Psoas muscle (tissue), 8 donors: ENCODE measurements around the gene SPOCD1. TPM values are rescaled to one million over a fixed set of nuclear protein-coding genes. Genes with fewer than 3 reads are reported as not detected.
A peak's percentile ranks its signal among the peaks of the same experiment; 100 is the strongest.

Experiments
- ATAC-seq, 4 donors: fragments of 200-7000 bp; cut with Tn5 transposase; one replicate each; pipeline ENCODE4 v1.9.1; 2020; ENCODE audit warnings: moderate library complexity in 3 of 4, mild to moderate bottlenecking in 2 of 4
- DNase-seq, 2 donors: peaks; one replicate each; pipeline ENCODE4 v3.0.0-alpha.2; 2020
- H3K27ac ChIP-seq: fragments of 200-600 bp; one replicate; pipeline ENCODE4 v1.8.0; 2022
- H3K27me3 ChIP-seq, 3 donors: fragments of 200-600 bp in 1 of 3; one replicate each; pipeline versions ENCODE4 v1.6.1 to v1.8.0; 2013 to 2022; ENCODE audit warnings: low read length in 2 of 3, mild to moderate bottlenecking in 2 of 3, moderate library complexity in 1 of 3; ENCODE audit not compliant: insufficient read depth in 3 of 3
- H3K36me3 ChIP-seq, 2 donors: fragments of 200-600 bp in 1 of 2; one replicate each; pipeline versions ENCODE4 v1.6.1 to v1.8.0; 2013 to 2022; ENCODE audit warnings: low read depth in 1 of 2, mild to moderate bottlenecking in 1 of 2, moderate library complexity in 1 of 2; ENCODE audit not compliant: insufficient read depth in 1 of 2
- H3K4me1 ChIP-seq: fragments of 200-600 bp; one replicate; pipeline ENCODE4 v1.8.0; 2022
- H3K4me3 ChIP-seq: fragments of 200-600 bp; one replicate; pipeline ENCODE4 v1.8.0; 2022; ENCODE audit warnings: mild to moderate bottlenecking
- H3K9me3 ChIP-seq: fragments of 200-600 bp; one replicate; pipeline ENCODE4 v1.8.0; 2022
- WGBS, 3 donors: extraction: QIAGEN DNeasy Blood & Tissue Kit; methylation state at CpG; one replicate each; pipeline versions ENCODE4 v1.1.6 to v1.1.7; 2013; 5-methylcytosine and 5-hydroxymethylcytosine counted together
- intact Hi-C, 2 donors: fragments of 100-400 bp; cut with DNase I; formaldehyde crosslinking; loops; one replicate each; pipeline versions ENCODE4 v1.11.0 to v1.14.2; 2022
- polyA plus RNA-seq, 3 donors: library from polyadenylated mRNA; stranded (reverse); fragments of 200-250 nt; gene quantifications; one replicate each; pipeline ENCODE4 v1.2.3, GENCODE V29; 2013
- total RNA-seq, 4 donors: library from RNA; stranded (reverse); fragmentation: NEBNext Ultra II Directional in 2 of 4; extraction: Animal tissue kit (Norgen Biotek cat#: 25700) in 2 of 4; gene quantifications; one replicate each; pipeline versions ENCODE4 v1.2.1 to v1.2.4, GENCODE V29; 2021 to 2023
- TF ChIP-seq, protein P1 (sequence below): fragments of 200-600 bp; IDR thresholded peaks from one replicate; pipeline ENCODE4 v1.8.0; 2022; ENCODE audit warnings: antibody characterized with exemption
- donor health status: healthy with polysubstance abuse.
- donor health status: DM: no; HTN: no; CAD: no; lungs with moderate emphysema.
- donor health status: Bipolar disorder and iron deficiency.
- donor health status: healthy.
- donor health status: DM: yes; HTN: yes; CAD: no.
- donor health status: DM: no; HTN: no; CAD: no.
- donor health status: DM: no; HTN: no; CAD: no.
- donor health status: DM: yes; HTN: yes; CAD: no.

Gene SPOCD1
- total and polyA plus RNA-seq, 7 donors: 0.05 to 2.5 (median 0.15) TPM; not detected in 2

DNA sequence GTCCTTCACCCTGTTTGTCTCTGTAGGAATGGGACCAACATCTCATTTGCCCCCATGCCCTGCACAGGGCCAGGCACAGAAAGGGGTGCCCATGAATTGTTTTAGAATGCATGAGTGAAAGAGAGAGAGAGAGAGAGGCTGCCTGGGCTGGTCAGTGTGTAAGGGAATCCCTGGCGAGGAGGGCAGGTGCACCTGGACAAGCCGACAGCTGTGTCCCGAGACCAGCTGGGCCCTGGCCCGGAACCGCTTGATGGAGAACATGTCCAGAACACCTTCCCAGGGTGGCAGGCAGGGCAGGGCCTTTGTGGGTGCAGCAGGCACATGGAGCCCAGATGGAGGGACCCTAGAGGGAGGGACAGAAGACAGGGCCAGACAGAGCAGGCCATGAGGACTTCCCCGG is 22.7 kb downstream of the SPOCD1 start:
- peaks cover 4% of the 10 kb centered on the region for H3K4me1 ChIP-seq
- 67 to 83% (median 73%) methylated on average over 6 of the region's 6 CpGs for WGBS, 3 donors
- peak in 1 of 2 donors; percentile 45 for DNase-seq

DNA sequence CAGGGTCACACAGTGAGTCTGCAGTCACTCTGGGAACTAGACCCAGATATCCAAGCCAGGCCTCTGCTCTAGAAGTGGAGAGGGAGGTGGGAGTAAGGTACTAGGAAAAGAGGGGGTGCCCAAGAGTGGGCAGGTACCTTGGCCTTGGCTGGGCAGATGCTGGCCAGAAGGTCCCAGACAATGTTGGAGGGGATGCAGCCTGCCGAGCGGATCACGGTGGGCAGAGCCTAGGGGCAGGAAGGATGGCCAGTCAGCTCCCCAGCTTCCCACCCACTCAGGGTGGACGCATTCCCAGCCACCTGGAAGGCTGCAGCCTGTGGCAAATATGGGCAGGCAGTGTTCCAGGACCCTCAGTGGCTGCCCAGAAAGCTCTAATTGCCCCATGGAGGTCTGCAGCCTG is 23.3 kb downstream of the SPOCD1 start:
- WGBS, 3 donors: 45 to 55% (median 49%) methylated on average over 4 of the region's 4 CpGs
- intact Hi-C loops: loop anchor here in 1 of 2 donors (10.0 kb wide), 1 partner anchor 172 kb away; no protein-coding TSS in a partner anchor
- no peaks in the 10 kb centered on the region for H3K36me3 ChIP-seq
- ATAC-seq (no peak), DNase-seq (peak in 1 of 2 donors; percentile 45)
- H3K27ac ChIP-seq: no peak overlapping the region
- TF ChIP-seq, protein P1, sequence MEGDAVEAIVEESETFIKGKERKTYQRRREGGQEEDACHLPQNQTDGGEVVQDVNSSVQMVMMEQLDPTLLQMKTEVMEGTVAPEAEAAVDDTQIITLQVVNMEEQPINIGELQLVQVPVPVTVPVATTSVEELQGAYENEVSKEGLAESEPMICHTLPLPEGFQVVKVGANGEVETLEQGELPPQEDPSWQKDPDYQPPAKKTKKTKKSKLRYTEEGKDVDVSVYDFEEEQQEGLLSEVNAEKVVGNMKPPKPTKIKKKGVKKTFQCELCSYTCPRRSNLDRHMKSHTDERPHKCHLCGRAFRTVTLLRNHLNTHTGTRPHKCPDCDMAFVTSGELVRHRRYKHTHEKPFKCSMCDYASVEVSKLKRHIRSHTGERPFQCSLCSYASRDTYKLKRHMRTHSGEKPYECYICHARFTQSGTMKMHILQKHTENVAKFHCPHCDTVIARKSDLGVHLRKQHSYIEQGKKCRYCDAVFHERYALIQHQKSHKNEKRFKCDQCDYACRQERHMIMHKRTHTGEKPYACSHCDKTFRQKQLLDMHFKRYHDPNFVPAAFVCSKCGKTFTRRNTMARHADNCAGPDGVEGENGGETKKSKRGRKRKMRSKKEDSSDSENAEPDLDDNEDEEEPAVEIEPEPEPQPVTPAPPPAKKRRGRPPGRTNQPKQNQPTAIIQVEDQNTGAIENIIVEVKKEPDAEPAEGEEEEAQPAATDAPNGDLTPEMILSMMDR: no peak
- H3K27me3 ChIP-seq: peaks cover 0 to under 1% (median 0%) of the 10 kb centered on the region in 3 donors
- no peak overlapping the region for H3K4me3 ChIP-seq
- peaks cover 4% of the 10 kb centered on the region for H3K4me1 ChIP-seq
- no peaks in the 10 kb centered on the region for H3K9me3 ChIP-seq

More for the DNA sequence above, 22.7 kb downstream of the SPOCD1 start:
- TF ChIP-seq, protein P1: no peak
- Histone ChIP-seq H3K27me3 (peaks cover 0 to 6% (median 0%) of the 10 kb centered on the region in 3 donors), H3K4me3 (no peak overlapping the region), H3K36me3 (no peaks in the 10 kb centered on the region), H3K9me3 (no peaks in the 10 kb centered on the region), H3K27ac (no peak overlapping the region)
- intact Hi-C loops: loop anchor here in 1 of 2 donors (10.0 kb wide), 1 partner anchor 172 kb away; no protein-coding TSS in a partner anchor
- ATAC-seq: no peak

DNA sequence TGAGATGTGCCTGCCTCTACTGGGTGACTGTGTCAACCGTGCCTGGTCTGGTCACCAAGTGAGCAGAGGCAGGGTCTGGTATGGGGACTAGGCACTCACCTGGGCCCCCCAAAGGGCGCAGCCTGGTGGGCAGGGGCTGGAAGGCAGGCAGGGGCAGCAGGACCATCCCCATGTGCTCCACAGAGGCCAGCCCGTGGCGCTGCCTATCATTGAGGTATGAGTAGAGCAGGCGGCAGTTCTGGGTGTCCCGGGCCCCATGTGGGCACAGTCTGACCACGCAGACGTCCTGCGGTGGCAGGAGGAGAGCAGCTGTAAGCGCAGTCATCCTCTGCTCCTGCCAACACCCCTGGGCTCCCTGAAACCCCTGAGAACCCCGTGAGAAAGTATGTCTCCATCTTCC is 23.7 kb downstream of the SPOCD1 start:
- Histone ChIP-seq H3K4me3 (no peak overlapping the region), H3K9me3 (no peaks in the 10 kb centered on the region), H3K4me1 (peaks cover 4% of the 10 kb centered on the region), H3K27ac (no peak overlapping the region), H3K36me3 (no peaks in the 10 kb centered on the region), H3K27me3 (no peaks in the 10 kb centered on the region)
- TF ChIP-seq, protein P1: no peak
- ATAC-seq (no peak), DNase-seq (peak in 1 of 2 donors; percentile 41)
- WGBS, 3 donors: 76 to 79% (median 79%) methylated on average over 11 of the region's 11 CpGs
- intact Hi-C loops: loop anchor here in 1 of 2 donors (10.0 kb wide), 1 partner anchor 173 kb away; no protein-coding TSS in a partner anchor

DNA sequence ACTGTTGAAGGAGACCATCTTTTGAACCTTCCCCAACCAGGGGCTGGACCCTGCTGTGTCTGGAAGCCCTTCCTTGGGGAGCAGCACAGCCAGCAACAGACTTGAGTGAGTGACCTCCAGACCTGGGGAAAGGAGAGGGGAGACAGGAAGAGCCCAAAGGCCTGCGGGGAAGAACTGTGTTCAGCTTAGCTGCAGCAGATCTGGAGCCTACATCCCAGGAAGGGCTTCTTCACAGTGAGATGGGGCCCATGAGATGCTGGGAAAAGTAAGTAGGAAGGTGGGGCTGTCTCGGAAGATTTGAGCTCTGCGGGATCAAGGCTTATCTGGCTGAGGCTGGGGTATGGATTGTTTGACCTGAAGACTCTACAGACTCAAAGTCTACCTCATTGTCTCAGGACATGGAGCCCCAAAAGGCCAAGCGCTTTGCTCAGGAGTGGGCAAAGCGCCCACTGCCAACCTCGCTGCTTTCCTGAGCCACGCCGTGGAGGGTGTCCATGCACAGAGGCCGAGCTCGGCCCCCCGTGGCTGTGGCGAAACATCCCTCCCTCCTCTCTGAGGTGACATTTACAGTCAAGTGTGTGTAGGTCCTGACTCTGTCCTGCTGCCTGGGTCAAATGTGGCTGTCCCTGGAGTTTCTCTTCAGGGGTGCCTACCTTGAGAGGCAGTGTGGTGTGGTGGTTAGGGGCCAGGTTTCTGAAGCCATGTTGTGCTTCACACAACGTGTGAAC is 24.5 kb downstream of the SPOCD1 start:
- TF ChIP-seq, protein P1: no peak
- peaks cover 4% of the 10 kb centered on the region for H3K4me1 ChIP-seq
- no peak overlapping the region for H3K4me3 ChIP-seq
- H3K27ac ChIP-seq: no peak overlapping the region
- ATAC-seq: no peak
- peak in 1 of 2 donors; percentile 23 for DNase-seq
- no peaks in the 10 kb centered on the region for H3K9me3 ChIP-seq
- WGBS, 3 donors: 85 to 87% (median 86%) methylated on average over 12 to 13 of the region's 13 CpGs
- H3K27me3 ChIP-seq: no peaks in the 10 kb centered on the region
- no peaks in the 10 kb centered on the region for H3K36me3 ChIP-seq
- intact Hi-C loops: loop anchor here in 1 of 2 donors (10.0 kb wide), 1 partner anchor 174 kb away; no protein-coding TSS in a partner anchor
